ENCODE results near the gene CCDC70.

Gene CCDC70

DNA sequence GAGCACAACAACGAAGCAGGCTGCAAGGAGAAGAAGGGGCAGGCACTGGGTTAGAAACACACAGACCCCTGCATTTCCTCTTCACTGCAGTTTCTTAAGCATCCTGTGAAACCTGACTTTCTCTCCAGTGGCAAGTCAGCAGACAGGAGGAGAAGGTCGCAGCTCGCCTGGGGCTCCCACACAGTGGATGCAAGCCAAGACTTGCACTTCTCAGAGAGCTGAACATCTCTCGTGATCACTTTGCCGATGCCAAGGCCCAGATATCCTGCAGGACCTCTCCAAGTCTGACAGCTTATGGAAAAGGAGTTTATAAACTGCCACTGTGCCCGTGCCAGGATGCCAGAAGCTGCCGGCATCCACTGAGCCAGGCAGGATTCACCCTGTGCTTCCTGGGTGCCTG is 35.2 kb upstream of the CCDC70 start:
- CTCF ChIA-PET = interaction anchor here (1.4 to 5.3 kb wide), 2 partner anchors 12 to 23 kb away, joined by 5 to 28 read pairs; no protein-coding TSS in a partner anchor
- H3K9me3 ChIP-seq (ENCODE audit: control insufficient read depth, insufficient read depth, low read depth, low read length) = no peaks in the 10 kb centered on the region
- TF ChIP-seq, protein P1, sequence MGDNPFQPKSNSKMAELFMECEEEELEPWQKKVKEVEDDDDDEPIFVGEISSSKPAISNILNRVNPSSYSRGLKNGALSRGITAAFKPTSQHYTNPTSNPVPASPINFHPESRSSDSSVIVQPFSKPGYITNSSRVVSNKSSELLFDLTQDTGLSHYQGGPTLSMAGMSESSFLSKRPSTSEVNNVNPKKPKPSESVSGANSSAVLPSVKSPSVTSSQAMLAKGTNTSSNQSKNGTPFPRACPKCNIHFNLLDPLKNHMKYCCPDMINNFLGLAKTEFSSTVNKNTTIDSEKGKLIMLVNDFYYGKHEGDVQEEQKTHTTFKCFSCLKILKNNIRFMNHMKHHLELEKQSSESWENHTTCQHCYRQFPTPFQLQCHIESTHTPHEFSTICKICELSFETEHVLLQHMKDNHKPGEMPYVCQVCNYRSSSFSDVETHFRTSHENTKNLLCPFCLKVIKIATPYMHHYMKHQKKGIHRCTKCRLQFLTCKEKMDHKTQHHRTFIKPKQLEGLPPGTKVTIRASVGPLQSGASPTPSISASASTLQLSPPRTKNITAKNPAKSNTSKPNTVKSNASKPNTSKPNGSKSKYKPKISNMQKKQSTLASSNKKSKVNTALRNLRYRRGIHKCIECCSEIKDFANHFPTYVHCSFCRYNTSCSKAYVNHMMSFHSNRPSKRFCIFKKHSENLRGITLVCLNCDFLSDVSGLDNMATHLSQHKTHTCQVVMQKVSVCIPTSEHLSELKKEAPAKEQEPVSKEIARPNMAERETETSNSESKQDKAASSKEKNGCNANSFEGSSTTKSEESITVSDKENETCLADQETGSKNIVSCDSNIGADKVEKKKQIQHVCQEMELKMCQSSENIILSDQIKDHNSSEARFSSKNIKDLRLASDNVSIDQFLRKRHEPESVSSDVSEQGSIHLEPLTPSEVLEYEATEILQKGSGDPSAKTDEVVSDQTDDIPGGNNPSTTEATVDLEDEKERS (tag by site-specific recombination; IDR thresholded peaks at IDR 0.05) = no peak
- TF ChIP-seq ZNF473 (tag by site-specific recombination; IDR thresholded peaks at IDR 0.05) = no peak
- TF ChIP-seq SP7 (tag by site-specific recombination; IDR thresholded peaks at IDR 0.05) = no peak
- TF ChIP-seq, protein P2, sequence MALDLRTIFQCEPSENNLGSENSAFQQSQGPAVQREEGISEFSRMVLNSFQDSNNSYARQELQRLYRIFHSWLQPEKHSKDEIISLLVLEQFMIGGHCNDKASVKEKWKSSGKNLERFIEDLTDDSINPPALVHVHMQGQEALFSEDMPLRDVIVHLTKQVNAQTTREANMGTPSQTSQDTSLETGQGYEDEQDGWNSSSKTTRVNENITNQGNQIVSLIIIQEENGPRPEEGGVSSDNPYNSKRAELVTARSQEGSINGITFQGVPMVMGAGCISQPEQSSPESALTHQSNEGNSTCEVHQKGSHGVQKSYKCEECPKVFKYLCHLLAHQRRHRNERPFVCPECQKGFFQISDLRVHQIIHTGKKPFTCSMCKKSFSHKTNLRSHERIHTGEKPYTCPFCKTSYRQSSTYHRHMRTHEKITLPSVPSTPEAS (tag by site-specific recombination; IDR thresholded peaks at IDR 0.05) = no peak
- no peak for TF ChIP-seq ZNF169 (tag by site-specific recombination; IDR thresholded peaks at IDR 0.05)
- TF ChIP-seq OSR2 (tag by site-specific recombination; IDR thresholded peaks at IDR 0.05) = no peak
- TF ChIP-seq ZFP69B (tag by site-specific recombination; IDR thresholded peaks at IDR 0.05) = no peak
- TF ChIP-seq ZNF221 (tag by site-specific recombination; IDR thresholded peaks at IDR 0.05; ENCODE audit: borderline replicate concordance) = no peak
- no peak for TF ChIP-seq GLIS2 (tag by site-specific recombination; IDR thresholded peaks at IDR 0.05)
- no peak for TF ChIP-seq ZNF223 (tag by site-specific recombination; IDR thresholded peaks at IDR 0.05)
- TF ChIP-seq ZNF292 (tag by site-specific recombination; IDR thresholded peaks at IDR 0.05; ENCODE audit: borderline replicate concordance, low read depth) = no peak
- no peak for TF ChIP-seq ZBTB1 (tag by site-specific recombination; IDR thresholded peaks at IDR 0.05)
- TF ChIP-seq ZBTB7A (tag by site-specific recombination; IDR thresholded peaks at IDR 0.05; ENCODE audit: low read depth) = no peak
- H3K4me3 ChIP-seq (ENCODE audit: low read depth, low read length) = no peak overlapping the region
- no peaks in the 10 kb centered on the region for H3K36me3 ChIP-seq (ENCODE audit: control insufficient read depth in 2 of 2, insufficient read depth in 1 of 2, low read length in 2 of 2)
- H3K27ac ChIP-seq (ENCODE audit: extremely low read depth, low read depth, low read length) = no peak overlapping the region
- no peaks in the 10 kb centered on the region for H3K4me1 ChIP-seq (ENCODE audit: control insufficient read depth, insufficient read depth, low read length)
- POLR2A ChIA-PET = no interaction called here

DNA sequence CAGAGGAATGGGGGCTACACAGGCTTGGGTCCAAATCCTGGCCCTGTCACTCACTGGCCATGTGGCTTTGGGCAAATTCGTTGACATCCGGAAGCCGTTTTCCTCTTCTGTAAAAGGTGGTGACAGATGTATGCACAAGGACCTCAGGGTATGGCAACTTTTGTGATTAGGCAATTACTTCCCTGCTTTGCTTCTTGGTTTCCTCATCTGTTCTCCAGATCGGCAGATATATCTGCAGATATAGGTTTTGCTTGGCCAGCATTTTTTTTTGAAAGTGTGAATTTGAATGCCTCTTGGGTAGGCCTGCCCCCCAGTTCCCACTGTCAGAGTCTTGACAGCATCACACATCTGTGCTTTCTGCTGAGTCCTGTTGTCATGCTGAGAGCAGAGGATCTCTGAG is 34.5 kb upstream of the CCDC70 start:
- H3K4me3 ChIP-seq (ENCODE audit: low read depth, low read length) = no peak overlapping the region
- CTCF ChIA-PET = interaction anchor here (0.8 to 5.3 kb wide), 3 partner anchors 13 to 27 kb away, joined by 3 to 28 read pairs (median 5); no protein-coding TSS in a partner anchor

DNA sequence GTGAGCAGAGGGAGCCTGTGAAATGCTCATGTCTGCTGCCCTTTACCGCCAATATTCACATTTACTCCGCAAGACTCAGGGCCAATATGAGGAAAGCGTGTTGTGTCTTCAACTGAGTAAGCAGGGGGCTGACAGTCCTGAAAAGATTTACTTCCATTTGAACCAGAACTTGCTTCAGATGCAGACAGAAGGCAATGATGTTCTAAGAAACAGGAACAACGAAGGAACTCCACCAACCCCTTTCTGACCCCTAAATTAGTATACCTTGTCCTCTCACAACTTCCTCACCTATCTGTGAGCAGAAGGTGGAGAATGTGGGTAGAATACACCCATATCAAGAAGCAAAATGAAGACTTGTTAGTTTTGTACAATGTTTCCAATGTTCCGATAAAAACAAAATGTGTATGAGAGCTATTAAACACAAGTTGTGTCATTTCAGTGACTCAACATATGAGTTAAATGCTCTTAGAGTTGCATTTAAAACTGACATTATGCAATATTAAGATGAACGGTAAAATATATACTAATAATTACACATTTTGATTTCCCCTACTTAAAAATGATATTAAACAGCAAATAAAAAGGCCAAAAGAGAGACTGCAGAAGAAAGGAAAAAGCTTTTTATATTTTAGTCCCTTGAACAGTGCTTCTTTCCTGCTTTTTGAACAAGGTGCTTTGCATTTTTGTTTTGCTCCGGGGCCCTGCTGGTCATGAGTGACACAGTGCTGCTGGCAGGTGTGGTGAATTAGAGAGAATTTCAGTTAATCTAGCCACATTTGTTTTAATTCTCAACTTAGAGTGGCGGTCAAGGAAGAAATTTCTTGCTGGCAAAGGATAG is 32.8 kb upstream of the CCDC70 start:
- Histone ChIP-seq H3K27ac (ENCODE audit: extremely low read depth, low read depth, low read length) (no peak overlapping the region), H3K36me3 (ENCODE audit: control insufficient read depth in 2 of 2, insufficient read depth in 1 of 2, low read length in 2 of 2) (no peaks in the 10 kb centered on the region), H3K4me1 (ENCODE audit: control insufficient read depth, insufficient read depth, low read length) (no peaks in the 10 kb centered on the region), H3K4me3 (ENCODE audit: low read depth, low read length) (no peak overlapping the region), H3K9me3 (ENCODE audit: control insufficient read depth, insufficient read depth, low read depth, low read length) (no peaks in the 10 kb centered on the region)
- POLR2A ChIA-PET = no interaction called here
- CTCF ChIA-PET = interaction anchor here (0.6 to 5.3 kb wide), 3 partner anchors 12 to 299 kb away, joined by 3 to 28 read pairs (median 6); no protein-coding TSS in a partner anchor
- TF ChIP-seq PRDM1 (tag by site-specific recombination; IDR thresholded peaks at IDR 0.05) (no peak), MYNN (tag by site-specific recombination; IDR thresholded peaks at IDR 0.05; ENCODE audit: borderline replicate concordance) (no peak), ZNF48 (tag by site-specific recombination; IDR thresholded peaks at IDR 0.05) (no peak), ZNF596 (tag by site-specific recombination; IDR thresholded peaks at IDR 0.05) (no peak), ZNF341 (tag by site-specific recombination; IDR thresholded peaks at IDR 0.05; ENCODE audit: low read depth) (no peak), ZNF707 (tag by site-specific recombination; IDR thresholded peaks at IDR 0.05) (no peak)
- TF ChIP-seq, protein P3, sequence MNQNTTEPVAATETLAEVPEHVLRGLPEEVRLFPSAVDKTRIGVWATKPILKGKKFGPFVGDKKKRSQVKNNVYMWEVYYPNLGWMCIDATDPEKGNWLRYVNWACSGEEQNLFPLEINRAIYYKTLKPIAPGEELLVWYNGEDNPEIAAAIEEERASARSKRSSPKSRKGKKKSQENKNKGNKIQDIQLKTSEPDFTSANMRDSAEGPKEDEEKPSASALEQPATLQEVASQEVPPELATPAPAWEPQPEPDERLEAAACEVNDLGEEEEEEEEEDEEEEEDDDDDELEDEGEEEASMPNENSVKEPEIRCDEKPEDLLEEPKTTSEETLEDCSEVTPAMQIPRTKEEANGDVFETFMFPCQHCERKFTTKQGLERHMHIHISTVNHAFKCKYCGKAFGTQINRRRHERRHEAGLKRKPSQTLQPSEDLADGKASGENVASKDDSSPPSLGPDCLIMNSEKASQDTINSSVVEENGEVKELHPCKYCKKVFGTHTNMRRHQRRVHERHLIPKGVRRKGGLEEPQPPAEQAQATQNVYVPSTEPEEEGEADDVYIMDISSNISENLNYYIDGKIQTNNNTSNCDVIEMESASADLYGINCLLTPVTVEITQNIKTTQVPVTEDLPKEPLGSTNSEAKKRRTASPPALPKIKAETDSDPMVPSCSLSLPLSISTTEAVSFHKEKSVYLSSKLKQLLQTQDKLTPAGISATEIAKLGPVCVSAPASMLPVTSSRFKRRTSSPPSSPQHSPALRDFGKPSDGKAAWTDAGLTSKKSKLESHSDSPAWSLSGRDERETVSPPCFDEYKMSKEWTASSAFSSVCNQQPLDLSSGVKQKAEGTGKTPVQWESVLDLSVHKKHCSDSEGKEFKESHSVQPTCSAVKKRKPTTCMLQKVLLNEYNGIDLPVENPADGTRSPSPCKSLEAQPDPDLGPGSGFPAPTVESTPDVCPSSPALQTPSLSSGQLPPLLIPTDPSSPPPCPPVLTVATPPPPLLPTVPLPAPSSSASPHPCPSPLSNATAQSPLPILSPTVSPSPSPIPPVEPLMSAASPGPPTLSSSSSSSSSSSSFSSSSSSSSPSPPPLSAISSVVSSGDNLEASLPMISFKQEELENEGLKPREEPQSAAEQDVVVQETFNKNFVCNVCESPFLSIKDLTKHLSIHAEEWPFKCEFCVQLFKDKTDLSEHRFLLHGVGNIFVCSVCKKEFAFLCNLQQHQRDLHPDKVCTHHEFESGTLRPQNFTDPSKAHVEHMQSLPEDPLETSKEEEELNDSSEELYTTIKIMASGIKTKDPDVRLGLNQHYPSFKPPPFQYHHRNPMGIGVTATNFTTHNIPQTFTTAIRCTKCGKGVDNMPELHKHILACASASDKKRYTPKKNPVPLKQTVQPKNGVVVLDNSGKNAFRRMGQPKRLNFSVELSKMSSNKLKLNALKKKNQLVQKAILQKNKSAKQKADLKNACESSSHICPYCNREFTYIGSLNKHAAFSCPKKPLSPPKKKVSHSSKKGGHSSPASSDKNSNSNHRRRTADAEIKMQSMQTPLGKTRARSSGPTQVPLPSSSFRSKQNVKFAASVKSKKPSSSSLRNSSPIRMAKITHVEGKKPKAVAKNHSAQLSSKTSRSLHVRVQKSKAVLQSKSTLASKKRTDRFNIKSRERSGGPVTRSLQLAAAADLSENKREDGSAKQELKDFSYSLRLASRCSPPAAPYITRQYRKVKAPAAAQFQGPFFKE (tag by site-specific recombination; IDR thresholded peaks at IDR 0.05; ENCODE audit: borderline replicate concordance) = no peak

More for the DNA sequence above, 34.5 kb upstream of the CCDC70 start:
- POLR2A ChIA-PET = no interaction called here
- TF ChIP-seq IKZF3 (tag by site-specific recombination; IDR thresholded peaks at IDR 0.05) (no peak), ZNF776 (tag by site-specific recombination; IDR thresholded peaks at IDR 0.05; ENCODE audit: borderline replicate concordance) (no peak)
- no peaks in the 10 kb centered on the region for H3K4me1 ChIP-seq (ENCODE audit: control insufficient read depth, insufficient read depth, low read length)
- H3K36me3 ChIP-seq (ENCODE audit: control insufficient read depth in 2 of 2, insufficient read depth in 1 of 2, low read length in 2 of 2) = no peaks in the 10 kb centered on the region
- no peaks in the 10 kb centered on the region for H3K9me3 ChIP-seq (ENCODE audit: control insufficient read depth, insufficient read depth, low read depth, low read length)
- H3K27ac ChIP-seq (ENCODE audit: extremely low read depth, low read depth, low read length) = no peak overlapping the region

All from HEK293 (cell line).